A673 (cell line): ENCODE measurements around the gene PPFIA2. TPM values are rescaled to one million over a fixed set of nuclear protein-coding genes. Genes with fewer than 3 reads are reported as not detected.

Experiments
- BruUV-seq: library from RNA; stranded (reverse); fragments of 400-500 nt; replicated peaks from 2 replicates; lab custom pipeline; 2021; lab: Mats Ljungman, UMichigan
- CTCF ChIA-PET: fragments of 300-600 bp; sonication (Branson Sonifier 250); formaldehyde crosslinking; loops from one replicate; lab custom pipeline; 2022; ENCODE audit warnings: antibody characterized with exemption; lab: Charles Lee
- POLR2A ChIA-PET: fragments of 300-600 bp; sonication (Branson Sonifier 250); formaldehyde crosslinking; loops from one replicate; lab custom pipeline; 2022; ENCODE audit warnings: antibody characterized with exemption; ENCODE audit not compliant: low non-redundant PET; lab: Charles Lee
- DNase-seq: peaks from one replicate; pipeline ENCODE4 v3.0.0-alpha.2; 2015; ENCODE audit warnings: low spot score
- H3K27ac ChIP-seq: fragments of 200-600 bp; sonication (generic); 2 replicates; pipeline ENCODE4 v1.5.1; 2016; ENCODE audit warnings: mixed run types, low read depth, mild to moderate bottlenecking, mixed read lengths, antibody characterized with exemption, low read length; ENCODE audit not compliant: poor library complexity, severe bottlenecking
- H3K27me3 ChIP-seq: fragments of 200-600 bp; sonication (generic); replicated peaks from 2 replicates; pipeline ENCODE4 v1.6.1; 2017; ENCODE audit warnings: mixed run types, low read depth, mild to moderate bottlenecking, mixed read lengths, antibody characterized with exemption, low read length; ENCODE audit not compliant: insufficient read depth, poor library complexity
- H3K36me3 ChIP-seq: fragments of 200-600 bp; sonication (generic); 2 replicates; pipeline ENCODE4 v1.6.1; 2016; ENCODE audit warnings: mixed run types, mild to moderate bottlenecking, mixed read lengths, antibody characterized with exemption, low read length; ENCODE audit not compliant: insufficient read depth, poor library complexity, severe bottlenecking
- H3K4me1 ChIP-seq: fragments of 200-600 bp; sonication (generic); 2 replicates; pipeline ENCODE4 v1.6.1; 2017; ENCODE audit warnings: mixed run types, mild to moderate bottlenecking, mixed read lengths, antibody characterized with exemption, low read length; ENCODE audit not compliant: insufficient read depth, poor library complexity, severe bottlenecking
- H3K4me3 ChIP-seq: fragments of 200-600 bp; sonication (generic); 2 replicates; pipeline ENCODE4 v1.5.1; 2016; ENCODE audit warnings: low read depth, mixed run types, mild to moderate bottlenecking, mixed read lengths, low read length; ENCODE audit not compliant: poor library complexity, severe bottlenecking
- H3K9me3 ChIP-seq: fragments of 200-600 bp; sonication (generic); 2 replicates; pipeline ENCODE4 v1.6.1; 2016; ENCODE audit warnings: mixed run types, low read depth, mild to moderate bottlenecking, mixed read lengths, antibody characterized with exemption, low read length; ENCODE audit not compliant: poor library complexity, severe bottlenecking
- EZH2 ChIP-seq: fragments of 200-600 bp; sonication (generic); IDR thresholded peaks from 2 replicates; pipeline ENCODE4 v1.6.1; 2017; ENCODE audit warnings: borderline replicate concordance, low read depth, mild to moderate bottlenecking, mixed read lengths, antibody characterized with exemption, low read length; ENCODE audit not compliant: poor library complexity, severe bottlenecking
- intact Hi-C: fragments of 100-400 bp; cut with micrococcal nuclease; formaldehyde crosslinking; loops from one replicate; pipeline ENCODE4 v1.10.0; 2022; ENCODE audit not compliant: unreplicated experiment
- total RNA-seq: library from RNA; stranded (reverse); gene quantifications from 2 replicates; pipeline ENCODE4 v1.2.3, GENCODE V29; 2021
- TF ChIP-seq, protein P1 (sequence below): fragments of 300-800, 200-600 bp; sonication (generic); conservative IDR thresholded peaks from 2 replicates; pipeline ENCODE4 v1.5.1; 2017; ENCODE audit warnings: low read depth, mild to moderate bottlenecking, antibody characterized with exemption, low read length, moderate library complexity, mixed read lengths

The PPFIA2 gene
- total RNA-seq, 1 experiment from 2014 or later = 0.52 TPM

DNA sequence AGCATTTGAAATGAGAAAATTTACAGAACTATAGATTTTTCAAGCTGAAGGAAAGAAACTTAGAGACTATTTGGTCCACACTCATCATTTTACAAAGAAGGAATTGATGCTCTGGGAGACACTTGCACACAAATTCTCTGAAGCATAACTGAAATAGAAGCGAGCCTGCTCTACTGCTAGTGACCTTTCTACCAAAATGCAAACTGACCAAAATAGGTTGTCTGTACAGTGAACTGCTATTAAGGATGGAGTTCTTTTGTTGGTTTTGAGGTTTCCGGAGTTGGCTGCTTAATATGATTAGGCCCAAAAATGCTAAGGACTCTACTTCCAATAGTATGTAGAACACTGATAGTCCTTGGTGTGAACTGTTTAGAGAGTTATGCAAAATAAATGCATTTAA is 194.9 kb downstream of the PPFIA2 start:
- BruUV-seq = no TSS peak
- no peak for TF ChIP-seq EZH2
- TF ChIP-seq, protein P1, sequence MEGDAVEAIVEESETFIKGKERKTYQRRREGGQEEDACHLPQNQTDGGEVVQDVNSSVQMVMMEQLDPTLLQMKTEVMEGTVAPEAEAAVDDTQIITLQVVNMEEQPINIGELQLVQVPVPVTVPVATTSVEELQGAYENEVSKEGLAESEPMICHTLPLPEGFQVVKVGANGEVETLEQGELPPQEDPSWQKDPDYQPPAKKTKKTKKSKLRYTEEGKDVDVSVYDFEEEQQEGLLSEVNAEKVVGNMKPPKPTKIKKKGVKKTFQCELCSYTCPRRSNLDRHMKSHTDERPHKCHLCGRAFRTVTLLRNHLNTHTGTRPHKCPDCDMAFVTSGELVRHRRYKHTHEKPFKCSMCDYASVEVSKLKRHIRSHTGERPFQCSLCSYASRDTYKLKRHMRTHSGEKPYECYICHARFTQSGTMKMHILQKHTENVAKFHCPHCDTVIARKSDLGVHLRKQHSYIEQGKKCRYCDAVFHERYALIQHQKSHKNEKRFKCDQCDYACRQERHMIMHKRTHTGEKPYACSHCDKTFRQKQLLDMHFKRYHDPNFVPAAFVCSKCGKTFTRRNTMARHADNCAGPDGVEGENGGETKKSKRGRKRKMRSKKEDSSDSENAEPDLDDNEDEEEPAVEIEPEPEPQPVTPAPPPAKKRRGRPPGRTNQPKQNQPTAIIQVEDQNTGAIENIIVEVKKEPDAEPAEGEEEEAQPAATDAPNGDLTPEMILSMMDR = no peak
- Histone ChIP-seq H3K36me3 (no peaks in the 10 kb centered on the region), H3K9me3 (no peaks in the 10 kb centered on the region), H3K27ac (no peak overlapping the region), H3K4me3 (no peak overlapping the region), H3K27me3 (no peaks in the 10 kb centered on the region), H3K4me1 (no peaks in the 10 kb centered on the region)
- DNase-seq = no peak
- CTCF ChIA-PET = no interaction called here
- POLR2A ChIA-PET = no interaction called here
- intact Hi-C loops = no loop called here

DNA sequence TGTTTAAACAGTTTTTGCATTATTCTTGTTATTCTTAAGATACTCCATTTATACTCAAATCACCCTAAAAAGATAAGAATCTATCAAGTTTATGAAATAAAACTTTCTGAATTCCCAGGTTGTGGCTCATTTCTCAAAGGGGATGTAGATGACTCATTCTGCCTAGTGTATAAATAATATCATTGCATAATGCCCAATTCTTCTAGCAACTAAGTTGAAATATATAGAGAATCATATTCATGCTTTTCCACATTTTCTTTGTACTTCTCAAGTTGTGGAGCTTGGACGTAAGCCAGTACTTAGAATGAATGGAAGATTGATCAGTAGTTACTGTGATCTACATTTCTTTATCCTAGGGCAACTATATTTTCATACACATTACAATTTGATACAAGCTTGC is 201.1 kb downstream of the PPFIA2 start:
- ChIA-PET CTCF (no interaction called here), POLR2A (no interaction called here)
- H3K27me3 ChIP-seq = no peaks in the 10 kb centered on the region
- no peaks in the 10 kb centered on the region for H3K36me3 ChIP-seq
- H3K27ac ChIP-seq = no peak overlapping the region
- peak; percentile 25 for DNase-seq
- no peak overlapping the region for H3K4me3 ChIP-seq
- H3K4me1 ChIP-seq = peaks cover 8% of the 10 kb centered on the region
- H3K9me3 ChIP-seq = no peaks in the 10 kb centered on the region
- TF ChIP-seq, protein P1 = no peak
- TF ChIP-seq EZH2 = no peak
- intact Hi-C loops = no loop called here
- BruUV-seq = no TSS peak

DNA sequence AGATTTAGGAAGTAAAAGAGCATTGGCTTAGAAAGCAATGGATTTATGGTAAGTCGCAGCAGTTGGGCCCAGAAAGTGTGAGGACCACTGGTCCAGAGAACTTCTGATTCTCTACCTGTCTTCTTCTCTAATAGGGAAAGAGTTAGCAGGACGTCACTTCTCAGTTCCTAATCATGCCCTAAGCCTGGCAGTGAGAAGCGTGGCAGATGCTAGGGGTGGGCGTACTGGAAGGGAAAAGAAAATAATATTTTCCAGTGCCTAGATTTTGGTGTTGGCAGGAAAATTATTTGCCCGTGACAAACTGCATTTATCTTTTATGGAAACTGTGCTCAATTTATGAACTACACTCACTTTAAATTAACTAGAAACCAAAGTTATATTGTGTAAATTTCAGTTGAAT is 212.3 kb downstream of the PPFIA2 start:
- H3K27me3 ChIP-seq = no peaks in the 10 kb centered on the region
- no peaks in the 10 kb centered on the region for H3K4me1 ChIP-seq
- H3K36me3 ChIP-seq = no peaks in the 10 kb centered on the region
- BruUV-seq = no TSS peak
- TF ChIP-seq, protein P1 = no peak
- no peak for TF ChIP-seq EZH2
- no peaks in the 10 kb centered on the region for H3K9me3 ChIP-seq
- intact Hi-C loops = no loop called here
- no peak overlapping the region for H3K4me3 ChIP-seq
- H3K27ac ChIP-seq = no peak overlapping the region
- CTCF ChIA-PET = no interaction called here
- DNase-seq = no peak
- POLR2A ChIA-PET = no interaction called here
